ENCODE data around the gene NIT2. TPM values are rescaled to one million over a fixed set of nuclear protein-coding genes. Genes with fewer than 3 reads are reported as not detected.

The NIT2 gene
- polyA plus RNA-seq, 3 donors: 15.1 to 30.5 (median 24.6) TPM

DNA sequence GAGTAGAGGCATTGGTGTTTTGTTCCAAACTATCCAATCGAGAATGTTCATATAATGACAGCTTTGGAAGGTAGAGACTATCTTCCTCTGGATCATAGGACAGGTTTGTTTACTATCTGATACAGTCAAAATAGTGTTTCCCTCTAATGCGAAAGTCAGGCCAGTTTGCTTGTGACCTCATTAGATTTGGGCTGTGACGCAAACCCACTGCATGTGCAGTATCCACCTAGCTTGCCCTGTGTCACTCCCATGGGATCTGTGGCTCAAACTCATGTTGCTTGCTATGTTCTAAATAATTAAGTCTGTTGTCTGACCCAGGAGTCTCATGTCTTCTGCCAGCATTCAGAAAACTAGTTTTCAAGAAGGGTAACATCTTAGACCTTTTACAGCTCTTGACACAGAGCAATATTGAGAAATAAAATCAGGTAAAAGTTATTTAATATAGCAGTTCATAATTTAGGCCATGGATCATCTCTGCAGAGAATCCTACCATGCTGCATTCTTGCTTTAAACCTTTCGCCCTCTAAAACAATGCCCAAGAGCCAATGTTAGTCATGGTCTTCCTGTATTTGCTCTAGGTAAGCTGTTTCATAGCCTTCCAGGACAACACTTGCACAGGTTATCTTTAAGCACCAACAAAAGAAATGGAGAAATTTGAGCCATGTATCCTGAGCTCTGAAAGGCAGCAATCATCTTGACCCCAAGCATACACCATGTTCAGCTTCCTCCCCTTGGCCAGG, 26.4 kb downstream of the NIT2 start:
- Mint-ChIP-seq H3K4me1 (no peaks in the 10 kb centered on the region), H3K4me3 (no peak overlapping the region), H3K36me3 (peaks cover 57 to 72% of the 10 kb centered on the region in 2 donors), H3K27me3 (ENCODE audit: low read depth in 3 of 3) (no peaks in the 10 kb centered on the region), H3K27ac (peak overlapping the region in 1 of 7 donors; percentile 32), H3K9me3 (peaks cover 0 to 3% (median 0%) of the 10 kb centered on the region in 7 donors)
- WGBS (ENCODE audit: insufficient coverage): 93% methylated on average over 3 of the region's 4 CpGs
- H3K4me2 ChIP-seq (replicated peaks; ENCODE audit: extremely low read depth, low read length, poor library complexity, severe bottlenecking): no peak overlapping the region
- TF ChIP-seq, protein P1, sequence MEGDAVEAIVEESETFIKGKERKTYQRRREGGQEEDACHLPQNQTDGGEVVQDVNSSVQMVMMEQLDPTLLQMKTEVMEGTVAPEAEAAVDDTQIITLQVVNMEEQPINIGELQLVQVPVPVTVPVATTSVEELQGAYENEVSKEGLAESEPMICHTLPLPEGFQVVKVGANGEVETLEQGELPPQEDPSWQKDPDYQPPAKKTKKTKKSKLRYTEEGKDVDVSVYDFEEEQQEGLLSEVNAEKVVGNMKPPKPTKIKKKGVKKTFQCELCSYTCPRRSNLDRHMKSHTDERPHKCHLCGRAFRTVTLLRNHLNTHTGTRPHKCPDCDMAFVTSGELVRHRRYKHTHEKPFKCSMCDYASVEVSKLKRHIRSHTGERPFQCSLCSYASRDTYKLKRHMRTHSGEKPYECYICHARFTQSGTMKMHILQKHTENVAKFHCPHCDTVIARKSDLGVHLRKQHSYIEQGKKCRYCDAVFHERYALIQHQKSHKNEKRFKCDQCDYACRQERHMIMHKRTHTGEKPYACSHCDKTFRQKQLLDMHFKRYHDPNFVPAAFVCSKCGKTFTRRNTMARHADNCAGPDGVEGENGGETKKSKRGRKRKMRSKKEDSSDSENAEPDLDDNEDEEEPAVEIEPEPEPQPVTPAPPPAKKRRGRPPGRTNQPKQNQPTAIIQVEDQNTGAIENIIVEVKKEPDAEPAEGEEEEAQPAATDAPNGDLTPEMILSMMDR (IDR thresholded peaks at IDR 0.05): no peak
- no peaks in the 10 kb centered on the region for H4K20me1 ChIP-seq (ENCODE audit: insufficient read depth, low read length)
- H3K9ac ChIP-seq (ENCODE audit: insufficient read depth, low read length, poor library complexity, severe bottlenecking): no peak overlapping the region
- no peaks in the 10 kb centered on the region for H3K9me3 ChIP-seq (replicated peaks in 1 of 2; ENCODE audit: control insufficient read depth in 1 of 2, insufficient read depth in 1 of 2, low read length in 2 of 2)
- H3K27ac ChIP-seq (ENCODE audit: low read depth in 1 of 2, low read length in 2 of 2): no peak overlapping the region
- no peak for DNase-seq
- H3K36me3 ChIP-seq (replicated peaks in 1 of 2; ENCODE audit: control insufficient read depth in 1 of 2, insufficient read depth in 2 of 2, low read length in 2 of 2): peaks cover 42 to 79% of the 10 kb centered on the region in 2 donors
- intact Hi-C loops (cut with micrococcal nuclease): no loop called here
- no peaks in the 10 kb centered on the region for H3K4me1 ChIP-seq (ENCODE audit: control insufficient read depth in 1 of 2, insufficient read depth in 2 of 2, low read length in 2 of 2)
- H3K79me2 ChIP-seq (ENCODE audit: insufficient read depth, low read length): no peaks in the 10 kb centered on the region
- no peak overlapping the region for H2AFZ ChIP-seq (ENCODE audit: insufficient read depth, low read depth, low read length, poor library complexity, severe bottlenecking)
- no peak overlapping the region for H3K4me3 ChIP-seq (replicated peaks in 1 of 3; ENCODE audit: low read depth in 2 of 3, low read length in 3 of 3)
- H3K27me3 ChIP-seq (ENCODE audit: control insufficient read depth in 2 of 2, insufficient read depth in 2 of 2, low read length in 2 of 2): no peaks in the 10 kb centered on the region

DNA sequence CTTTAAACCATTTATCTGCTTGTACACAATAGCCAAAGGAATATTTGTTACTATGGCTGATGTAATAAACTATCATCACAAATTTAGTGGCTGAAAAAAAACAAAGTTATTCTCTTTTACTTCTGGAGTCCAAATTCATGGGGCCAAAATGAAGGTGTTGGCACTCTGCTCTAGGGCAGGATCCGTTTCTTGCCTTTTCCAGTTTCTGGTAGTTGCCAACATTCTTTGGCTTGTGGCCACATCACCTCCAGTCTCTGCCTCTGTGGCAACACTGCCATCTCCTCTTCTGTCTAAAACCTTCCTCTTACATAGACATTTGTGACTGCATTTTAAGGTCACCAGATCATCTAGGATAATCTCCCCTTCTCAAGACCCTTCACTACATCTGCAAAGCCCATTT, 27.3 kb downstream of the NIT2 start:
- Mint-ChIP-seq H3K27me3 (ENCODE audit: low read depth in 3 of 3) (no peaks in the 10 kb centered on the region), H3K27ac (no peak overlapping the region), H3K36me3 (peaks cover 62 to 72% of the 10 kb centered on the region in 2 donors), H3K9me3 (peaks cover 0 to 3% (median 0%) of the 10 kb centered on the region in 7 donors), H3K4me3 (no peak overlapping the region), H3K4me1 (no peaks in the 10 kb centered on the region)
- H3K4me2 ChIP-seq (replicated peaks; ENCODE audit: extremely low read depth, low read length, poor library complexity, severe bottlenecking): no peak overlapping the region
- H3K27ac ChIP-seq (ENCODE audit: low read depth in 1 of 2, low read length in 2 of 2): no peak overlapping the region
- no peaks in the 10 kb centered on the region for H3K27me3 ChIP-seq (ENCODE audit: control insufficient read depth in 2 of 2, insufficient read depth in 2 of 2, low read length in 2 of 2)
- TF ChIP-seq, protein P1 (IDR thresholded peaks at IDR 0.05): no peak
- no peak overlapping the region for H3K9ac ChIP-seq (ENCODE audit: insufficient read depth, low read length, poor library complexity, severe bottlenecking)
- H3K4me3 ChIP-seq (replicated peaks in 1 of 3; ENCODE audit: low read depth in 2 of 3, low read length in 3 of 3): no peak overlapping the region
- intact Hi-C loops (cut with micrococcal nuclease): no loop called here
- H3K79me2 ChIP-seq (ENCODE audit: insufficient read depth, low read length): no peaks in the 10 kb centered on the region
- peaks cover 44 to 84% of the 10 kb centered on the region in 2 donors for H3K36me3 ChIP-seq (replicated peaks in 1 of 2; ENCODE audit: control insufficient read depth in 1 of 2, insufficient read depth in 2 of 2, low read length in 2 of 2)
- H3K4me1 ChIP-seq (ENCODE audit: control insufficient read depth in 1 of 2, insufficient read depth in 2 of 2, low read length in 2 of 2): no peaks in the 10 kb centered on the region
- no peak for DNase-seq
- WGBS (ENCODE audit: insufficient coverage): 100% methylated on average over 1 of the region's 1 CpG
- no peak overlapping the region for H2AFZ ChIP-seq (ENCODE audit: insufficient read depth, low read depth, low read length, poor library complexity, severe bottlenecking)
- H4K20me1 ChIP-seq (ENCODE audit: insufficient read depth, low read length): no peaks in the 10 kb centered on the region
- no peaks in the 10 kb centered on the region for H3K9me3 ChIP-seq (replicated peaks in 1 of 2; ENCODE audit: control insufficient read depth in 1 of 2, insufficient read depth in 1 of 2, low read length in 2 of 2)
